Mesenchymal stem cell (in vitro differentiated cells and primary cell): ENCODE results near the gene FGGY.

ENCODE experiments used
- DNase-seq: peaks from one replicate; pipeline ENCODE4 v3.0.0-alpha.2; 2013
- H2AFZ ChIP-seq: one replicate; pipeline ENCODE4 v1.6.1; 2013; ENCODE audit warnings: low read depth, mild to moderate bottlenecking, control low read depth, inconsistent platforms, low read length, moderate library complexity
- H2AK5ac ChIP-seq: 2 replicates; pipeline ENCODE4 v1.6.1; 2013; ENCODE audit warnings: low read length, moderate library complexity, mild to moderate bottlenecking, inconsistent platforms; ENCODE audit not compliant: severe bottlenecking
- H2BK120ac ChIP-seq: one replicate; pipeline ENCODE4 v1.6.1; 2013; ENCODE audit warnings: low read depth, mild to moderate bottlenecking, inconsistent platforms, low read length, moderate library complexity
- H2BK12ac ChIP-seq, 2 experiments: one replicate each; pipeline ENCODE4 v1.6.1; 2013; ENCODE audit warnings: inconsistent platforms in 2 of 2, low read length in 2 of 2, mild to moderate bottlenecking in 2 of 2, moderate library complexity in 2 of 2, control low read depth in 1 of 2
- H2BK15ac ChIP-seq: one replicate; pipeline ENCODE4 v1.6.1; 2013; ENCODE audit warnings: mild to moderate bottlenecking, low read depth, inconsistent platforms; ENCODE audit not compliant: poor library complexity, severe bottlenecking
- H2BK5ac ChIP-seq: 2 replicates; pipeline ENCODE4 v1.6.1; 2013; ENCODE audit warnings: low read depth, mild to moderate bottlenecking, low read length, control low read depth, inconsistent platforms; ENCODE audit not compliant: poor library complexity, severe bottlenecking
- H3K14ac ChIP-seq, 2 experiments: one replicate each; pipeline ENCODE4 v1.6.1; 2013; ENCODE audit warnings: inconsistent platforms in 2 of 2, low read length in 2 of 2, control low read depth in 1 of 2, mild to moderate bottlenecking in 1 of 2, moderate library complexity in 1 of 2
- H3K18ac ChIP-seq, 2 experiments: one replicate each; pipeline ENCODE4 v1.6.1; 2013; ENCODE audit warnings: inconsistent platforms in 2 of 2, low read length in 2 of 2, control low read depth in 1 of 2, low read depth in 1 of 2, mild to moderate bottlenecking in 1 of 2
- H3K23ac ChIP-seq, 2 experiments: one replicate each; pipeline ENCODE4 v1.6.1; 2013; ENCODE audit warnings: inconsistent platforms in 2 of 2, low read length in 2 of 2, mild to moderate bottlenecking in 2 of 2, moderate library complexity in 2 of 2, control low read depth in 1 of 2
- H3K27ac ChIP-seq: 2 replicates; pipeline ENCODE4 v1.5.1; 2013; ENCODE audit warnings: mild to moderate bottlenecking, moderate library complexity, low read length, control low read depth, inconsistent platforms; ENCODE audit not compliant: poor library complexity, severe bottlenecking
- H3K27me3 ChIP-seq, 2 experiments: 2 replicates each; pipeline versions ENCODE4 v1.6.1 to v1.7.0; 2013; ENCODE audit warnings: low read length in 2 of 2, mild to moderate bottlenecking in 2 of 2, moderate library complexity in 2 of 2, control low read depth in 1 of 2, inconsistent platforms in 1 of 2; ENCODE audit not compliant: control insufficient read depth in 1 of 2, insufficient read depth in 1 of 2
- H3K36me3 ChIP-seq, 2 experiments: 2 replicates each; pipeline versions ENCODE4 v1.6.1 to v1.7.0; 2013; ENCODE audit warnings: low read length in 2 of 2, control low read depth in 1 of 2, inconsistent platforms in 1 of 2, low read depth in 1 of 2, mild to moderate bottlenecking in 1 of 2; ENCODE audit not compliant: insufficient read depth in 2 of 2, control insufficient read depth in 1 of 2
- H3K4ac ChIP-seq, 2 experiments: one replicate each; pipeline ENCODE4 v1.6.1; 2013; ENCODE audit warnings: inconsistent platforms in 2 of 2, low read length in 2 of 2, mild to moderate bottlenecking in 2 of 2, moderate library complexity in 2 of 2, control low read depth in 1 of 2, low read depth in 1 of 2
- H3K4me1 ChIP-seq: 2 replicates; pipeline ENCODE4 v1.6.1; 2013; ENCODE audit warnings: low read depth, low read length, control low read depth; ENCODE audit not compliant: control insufficient read depth, insufficient read depth
- H3K4me2 ChIP-seq: 2 replicates; pipeline ENCODE4 v1.6.1; 2013; ENCODE audit warnings: low read length, mild to moderate bottlenecking, inconsistent platforms; ENCODE audit not compliant: poor library complexity, severe bottlenecking
- H3K4me3 ChIP-seq, 2 experiments: 2 replicates each; pipeline versions ENCODE4 v1.5.1 to v1.7.0; 2013; ENCODE audit warnings: low read length in 2 of 2, mild to moderate bottlenecking in 2 of 2, control low read depth in 1 of 2, low read depth in 1 of 2; ENCODE audit not compliant: insufficient read depth in 1 of 2
- H3K79me1 ChIP-seq: replicated peaks from 2 replicates; pipeline ENCODE4 v1.6.1; 2013; ENCODE audit warnings: mild to moderate bottlenecking, control low read depth, low read length, inconsistent platforms; ENCODE audit not compliant: poor library complexity, severe bottlenecking
- H3K9ac ChIP-seq: 2 replicates; pipeline ENCODE4 v1.7.0; 2013; ENCODE audit warnings: mild to moderate bottlenecking, low read length, moderate library complexity
- H3K9me3 ChIP-seq: 2 replicates; pipeline ENCODE4 v1.7.0; 2013; ENCODE audit warnings: mild to moderate bottlenecking, low read length; ENCODE audit not compliant: control insufficient read depth
- H4K8ac ChIP-seq: one replicate; pipeline ENCODE4 v1.6.1; 2013; ENCODE audit warnings: inconsistent platforms, mild to moderate bottlenecking, low read length, moderate library complexity
- H4K91ac ChIP-seq: one replicate; pipeline ENCODE4 v1.6.1; 2013; ENCODE audit warnings: mild to moderate bottlenecking, low read length, inconsistent platforms
- WGBS: methylation state at CpG from one replicate; pipeline ENCODE4 v1.1.7; 2013; ENCODE audit warnings: mixed read lengths; 5-methylcytosine and 5-hydroxymethylcytosine counted together

The FGGY gene

GRCh38 chr1:59396387-59396786 is 99.5 kb downstream of the FGGY start:
- H3K9ac ChIP-seq = no peak overlapping the region
- no peak overlapping the region for H2BK120ac ChIP-seq
- H2BK5ac ChIP-seq = no peak overlapping the region
- H2BK15ac ChIP-seq = no peak overlapping the region
- H4K91ac ChIP-seq = no peak overlapping the region
- H3K27me3 ChIP-seq = no peaks in the 10 kb centered on the region
- no peak for DNase-seq
- no peak overlapping the region for H3K4me3 ChIP-seq
- H3K4ac ChIP-seq = no peak overlapping the region
- H3K79me1 ChIP-seq = peaks cover 2% of the 10 kb centered on the region
- H2AFZ ChIP-seq = no peak overlapping the region
- H3K27ac ChIP-seq = no peak overlapping the region
- no peak overlapping the region for H3K23ac ChIP-seq
- H2AK5ac ChIP-seq = no peak overlapping the region
- 100% methylated on average over 1 of the region's 1 CpG for WGBS
- H3K36me3 ChIP-seq = no peaks in the 10 kb centered on the region
- H4K8ac ChIP-seq = no peak overlapping the region
- no peak overlapping the region for H2BK12ac ChIP-seq
- H3K18ac ChIP-seq = no peak overlapping the region
- no peak overlapping the region for H3K4me2 ChIP-seq
- no peaks in the 10 kb centered on the region for H3K9me3 ChIP-seq
- H3K14ac ChIP-seq = no peak overlapping the region
- H3K4me1 ChIP-seq = peaks cover 1% of the 10 kb centered on the region

DNA sequence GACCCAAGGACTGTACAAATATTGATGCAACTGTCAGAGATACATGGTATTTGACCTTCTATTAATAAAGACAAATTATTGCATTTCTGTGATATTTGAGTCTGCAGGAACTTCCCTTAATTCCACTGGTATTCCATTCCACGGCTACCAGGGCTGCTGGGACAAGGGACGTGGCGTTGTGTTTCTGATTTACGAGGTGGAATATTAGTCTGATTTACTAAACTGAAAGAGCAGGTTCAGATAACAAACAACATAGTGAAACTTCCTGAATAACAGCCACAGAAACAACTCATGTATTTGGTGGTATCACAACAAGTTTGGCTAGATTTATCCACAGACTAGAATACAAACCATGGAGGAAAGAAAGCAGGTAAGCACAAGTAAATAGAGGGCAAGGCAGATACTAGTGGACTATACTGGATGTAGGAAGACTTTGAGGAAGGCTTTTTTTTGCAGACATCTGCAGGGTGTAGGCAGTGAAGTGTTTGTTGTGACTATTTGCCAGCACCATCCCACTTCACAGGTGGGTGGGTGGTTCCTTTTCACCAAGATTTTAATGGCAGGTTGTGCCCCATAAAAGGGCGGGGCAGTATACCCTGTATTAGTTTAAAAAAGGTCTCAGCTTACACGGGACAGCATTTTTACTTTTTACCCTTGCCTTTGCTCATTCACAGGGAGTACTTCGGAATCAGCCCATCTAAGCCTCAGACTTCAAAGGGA is 100.4 kb downstream of the FGGY start:
- WGBS = 90% methylated on average over 3 of the region's 7 CpGs
- Histone ChIP-seq H3K9ac (no peak overlapping the region), H3K36me3 (no peaks in the 10 kb centered on the region), H3K79me1 (peaks cover 3% of the 10 kb centered on the region), H3K4me1 (peaks cover 1% of the 10 kb centered on the region), H4K8ac (no peak overlapping the region), H3K14ac (no peak overlapping the region), H3K23ac (no peak overlapping the region), H2BK12ac (no peak overlapping the region), H3K27me3 (no peaks in the 10 kb centered on the region), H3K18ac (no peak overlapping the region), H3K9me3 (no peaks in the 10 kb centered on the region), H3K4me3 (no peak overlapping the region), H4K91ac (no peak overlapping the region), H3K4ac (no peak overlapping the region), H2BK120ac (no peak overlapping the region), H3K27ac (no peak overlapping the region), H2BK5ac (no peak overlapping the region), H3K4me2 (no peak overlapping the region), H2AFZ (no peak overlapping the region), H2AK5ac (no peak overlapping the region), H2BK15ac (no peak overlapping the region)
- no peak for DNase-seq

DNA sequence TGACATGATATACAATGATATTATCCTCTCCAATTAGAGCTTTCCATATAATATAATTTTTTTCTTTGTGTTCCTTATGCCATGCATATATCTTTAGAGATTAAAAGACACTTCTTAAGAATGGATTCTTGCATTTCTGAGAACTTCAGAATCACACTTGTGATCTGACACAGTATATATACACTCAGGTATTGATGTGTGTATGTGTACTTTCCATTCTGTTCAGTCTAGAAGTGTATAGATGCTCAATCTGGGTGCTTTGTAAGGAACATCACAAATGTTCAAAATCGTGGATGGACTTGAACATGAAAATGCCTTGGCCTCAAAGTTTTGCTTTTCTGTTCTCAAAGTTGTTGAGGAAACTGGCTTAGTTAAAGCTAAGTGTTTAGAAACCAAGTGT is 102.7 kb downstream of the FGGY start:
- DNase-seq = no peak
- Histone ChIP-seq H3K9ac (no peak overlapping the region), H4K8ac (no peak overlapping the region), H3K18ac (no peak overlapping the region), H3K36me3 (no peaks in the 10 kb centered on the region), H3K14ac (no peak overlapping the region), H2BK120ac (no peak overlapping the region), H3K9me3 (no peaks in the 10 kb centered on the region), H3K79me1 (peaks cover 3% of the 10 kb centered on the region), H3K4me1 (no peaks in the 10 kb centered on the region), H2BK15ac (no peak overlapping the region), H3K4me3 (no peak overlapping the region), H2AFZ (no peak overlapping the region), H2AK5ac (no peak overlapping the region), H3K27me3 (no peaks in the 10 kb centered on the region), H3K23ac (no peak overlapping the region), H2BK12ac (no peak overlapping the region), H3K4ac (no peak overlapping the region), H3K27ac (no peak overlapping the region), H3K4me2 (no peak overlapping the region), H2BK5ac (no peak overlapping the region), H4K91ac (no peak overlapping the region)
- 62% methylated on average over 1 of the region's 1 CpG for WGBS

- no peaks in the 10 kb centered on the region for H3K27me3 ChIP-seq
Measured at GRCh38 chr1:59401581-59401980, 104.7 kb downstream of the FGGY start.

More at GRCh38 chr1:59401581-59401980, 104.7 kb downstream of the FGGY start:
- Histone ChIP-seq H3K27ac (no peak overlapping the region), H3K79me1 (peaks cover 3% of the 10 kb centered on the region), H3K18ac (peak overlapping the region in 1 of 2 experiments; percentile 59), H3K36me3 (no peaks in the 10 kb centered on the region), H3K9me3 (no peaks in the 10 kb centered on the region), H3K14ac (no peak overlapping the region), H4K8ac (peak overlapping the region; percentile 29), H2BK15ac (no peak overlapping the region), H3K23ac (no peak overlapping the region), H3K4me3 (no peak overlapping the region), H3K4me1 (no peaks in the 10 kb centered on the region), H3K4ac (no peak overlapping the region), H2AFZ (no peak overlapping the region), H2BK5ac (no peak overlapping the region), H2BK12ac (peak overlapping the region in 1 of 2 experiments; percentile 18), H3K9ac (peak overlapping the region; percentile 48), H4K91ac (no peak overlapping the region), H3K4me2 (no peak overlapping the region), H2AK5ac (no peak overlapping the region), H2BK120ac (no peak overlapping the region)
- no peak for DNase-seq
- WGBS = 68% methylated on average over 2 of the region's 3 CpGs
